Measurements from ENCODE around the gene TTLL3.

TTLL3 gene

GRCh38 chr3:9825451-9826040 is 15.5 kb downstream of the TTLL3 start:
- no peak for DNase-seq (ENCODE audit: low read depth)
- no peak for TF ChIP-seq CTCF (IDR thresholded peaks at IDR 0.05; ENCODE audit: insufficient read depth, low read depth, low read length, missing control alignments)
- H3K4me3 ChIP-seq (ENCODE audit: low read depth, low read length), result no peak overlapping the region

- DNase-seq (ENCODE audit: low read depth), result peak; percentile 47
- H3K4me3 ChIP-seq (ENCODE audit: low read depth, low read length), result no peak overlapping the region
- peak; percentile 25 for TF ChIP-seq CTCF (IDR thresholded peaks at IDR 0.05; ENCODE audit: insufficient read depth, low read depth, low read length, missing control alignments)
These were observed 16.9 kb downstream of the TTLL3 start for GRCh38 chr3:9826815-9827573.

GRCh38 chr3:9828801-9829755 is 19.0 kb downstream of the TTLL3 start:
- H3K4me3 ChIP-seq (ENCODE audit: low read depth, low read length), result no peak overlapping the region
- DNase-seq (ENCODE audit: low read depth), result no peak
- TF ChIP-seq CTCF (IDR thresholded peaks at IDR 0.05; ENCODE audit: insufficient read depth, low read depth, low read length, missing control alignments), result no peak

- H3K4me3 ChIP-seq (ENCODE audit: low read depth, low read length), result no peak overlapping the region
- no peak for TF ChIP-seq CTCF (IDR thresholded peaks at IDR 0.05; ENCODE audit: insufficient read depth, low read depth, low read length, missing control alignments)
- DNase-seq (ENCODE audit: low read depth), result no peak
These were observed 21.2 kb downstream of the TTLL3 start for GRCh38 chr3:9831253-9831652.

- H3K4me3 ChIP-seq (ENCODE audit: low read depth, low read length), result no peak overlapping the region
- no peak for TF ChIP-seq CTCF (IDR thresholded peaks at IDR 0.05; ENCODE audit: insufficient read depth, low read depth, low read length, missing control alignments)
- DNase-seq (ENCODE audit: low read depth), result no peak
These were observed 23.0 kb downstream of the TTLL3 start for GRCh38 chr3:9833078-9833477.

- no peak for DNase-seq (ENCODE audit: low read depth)
- no peak for TF ChIP-seq CTCF (IDR thresholded peaks at IDR 0.05; ENCODE audit: insufficient read depth, low read depth, low read length, missing control alignments)
- no peak overlapping the region for H3K4me3 ChIP-seq (ENCODE audit: low read depth, low read length)
These were observed 24.7 kb downstream of the TTLL3 start for GRCh38 chr3:9834520-9835380.
